HG03439 (cell line): Measurements from ENCODE around the gene GBE1.
A peak's percentile ranks its signal among the peaks of the same experiment; 100 is the strongest.
"Not testable (repeated sequence)": the region's sequence is repeated elsewhere in the genome, so short reads cannot be mapped to it uniquely, and the experiment has no call there.

Source experiments
- ATAC-seq: cut with Tn5 transposase; IDR thresholded peaks from one replicate; pipeline ENCODE4 v1.9.1; 2021; ENCODE audit warnings: mild to moderate bottlenecking, moderate library complexity; ENCODE audit not compliant: unreplicated experiment

Gene GBE1

DNA sequence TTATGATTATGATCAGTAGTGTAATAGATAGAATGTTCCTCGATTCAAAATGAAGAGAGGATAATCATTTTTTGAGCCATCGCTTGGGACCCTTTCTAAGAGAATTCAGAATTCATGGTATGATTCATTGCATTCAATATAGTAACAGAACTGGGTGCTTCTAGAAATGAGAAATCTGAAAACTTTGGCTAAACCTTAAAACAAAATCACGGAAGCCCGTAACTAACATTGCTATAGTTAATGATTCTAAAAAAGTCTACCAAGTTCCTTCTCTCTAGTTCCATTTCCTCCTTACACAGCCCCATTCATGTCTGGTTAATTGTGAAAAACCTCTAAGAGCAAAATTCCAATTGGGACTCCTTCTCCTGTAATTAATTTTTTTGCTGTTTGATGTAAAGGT lies 217.1 kb downstream of the GBE1 start:
- no peak for ATAC-seq

DNA sequence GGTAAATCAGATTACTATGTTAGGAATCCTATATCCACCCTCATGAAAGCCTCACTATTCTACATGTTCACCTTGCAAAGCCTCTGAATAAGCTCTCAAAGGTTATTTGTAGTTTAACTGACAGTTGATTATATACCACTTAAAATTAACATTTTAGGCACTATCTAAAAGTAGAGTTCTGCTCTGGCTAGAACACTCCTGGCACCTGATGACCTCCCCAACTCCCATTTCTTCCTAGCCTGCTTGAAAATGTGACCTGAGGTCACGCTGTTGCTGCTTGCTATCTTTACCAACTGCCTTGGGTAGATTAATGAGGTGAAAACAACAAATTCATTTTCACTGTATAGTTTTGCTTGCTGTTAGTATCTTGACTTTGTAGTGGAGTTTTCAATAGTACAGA lies 220.7 kb downstream of the GBE1 start:
- no peak for ATAC-seq

DNA sequence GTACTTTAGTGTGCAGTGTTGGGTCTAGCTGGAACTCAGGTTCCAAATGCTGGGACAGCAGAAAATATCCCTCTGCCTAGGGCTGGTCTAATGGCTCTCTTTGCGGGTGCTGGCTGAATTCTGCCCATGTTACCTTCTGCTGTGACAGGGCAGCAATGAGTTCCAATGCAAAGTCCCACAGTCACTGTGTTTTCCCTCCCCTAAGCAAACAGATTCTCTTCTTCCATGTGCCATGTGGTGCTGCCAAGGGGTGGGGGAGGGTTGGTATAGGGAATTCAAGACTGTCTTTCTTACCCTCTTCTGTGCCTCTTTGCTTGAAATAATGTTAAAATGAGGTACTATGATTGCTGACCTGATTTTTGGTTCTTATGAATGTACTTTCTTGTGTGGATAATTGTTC lies 229.6 kb downstream of the GBE1 start:
- no peak for ATAC-seq

DNA sequence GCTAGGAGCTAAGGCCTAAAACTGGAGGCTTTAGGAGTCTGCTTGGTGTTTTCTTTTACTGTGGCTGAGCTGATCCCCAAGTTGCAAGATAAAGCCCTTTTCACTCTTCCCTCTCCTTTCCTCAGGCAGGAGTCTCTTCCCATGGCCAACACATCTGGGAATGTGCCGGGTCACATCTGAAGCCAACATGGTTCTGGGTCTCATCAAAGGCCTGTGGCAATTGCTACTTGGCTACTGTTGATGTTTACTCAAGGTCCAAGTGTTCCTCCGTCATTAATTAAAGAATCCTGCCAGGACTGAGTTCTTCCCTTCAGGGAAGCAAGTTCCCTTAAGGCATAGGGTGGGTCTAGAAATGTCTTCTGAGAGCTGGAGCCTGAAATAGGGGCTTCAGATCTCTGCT lies 230.2 kb downstream of the GBE1 start:
- no peak for ATAC-seq

DNA sequence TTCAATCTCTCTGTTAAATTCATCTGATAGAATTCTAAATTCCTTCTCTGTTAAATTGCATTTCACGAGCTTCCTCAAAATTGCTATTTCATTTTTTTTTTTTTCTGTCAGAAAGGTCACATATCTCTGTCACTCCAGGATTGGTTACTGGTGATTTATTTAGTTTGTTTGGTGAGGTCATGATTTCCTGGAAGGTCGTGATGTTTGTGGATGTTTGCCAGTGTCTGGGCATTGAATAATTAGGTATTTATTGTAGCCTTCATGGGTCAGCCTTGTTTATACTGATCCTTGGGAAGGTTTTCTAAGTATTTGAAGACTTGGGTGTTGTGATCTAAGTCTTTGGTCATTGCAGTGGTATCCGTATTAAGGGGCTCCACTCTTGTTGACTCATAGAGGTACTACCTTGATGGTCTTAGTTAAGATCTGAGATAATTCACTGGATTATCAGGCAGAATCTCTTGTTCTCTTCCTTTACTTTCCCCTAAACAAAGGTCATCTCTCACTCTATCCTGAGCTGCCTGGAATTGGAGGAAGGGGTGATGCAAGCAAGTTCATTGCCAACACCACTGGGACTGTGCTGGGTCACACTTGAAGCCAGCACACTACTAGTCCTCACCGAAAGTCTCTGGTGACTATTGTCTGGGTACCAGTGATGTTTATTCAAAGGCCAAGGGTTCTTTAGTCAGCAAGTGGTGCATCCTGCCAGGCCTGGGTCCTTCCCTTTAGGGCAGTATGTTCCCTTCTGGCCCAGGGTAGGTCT lies 231.1 kb downstream of the GBE1 start:
- no peak for ATAC-seq

DNA sequence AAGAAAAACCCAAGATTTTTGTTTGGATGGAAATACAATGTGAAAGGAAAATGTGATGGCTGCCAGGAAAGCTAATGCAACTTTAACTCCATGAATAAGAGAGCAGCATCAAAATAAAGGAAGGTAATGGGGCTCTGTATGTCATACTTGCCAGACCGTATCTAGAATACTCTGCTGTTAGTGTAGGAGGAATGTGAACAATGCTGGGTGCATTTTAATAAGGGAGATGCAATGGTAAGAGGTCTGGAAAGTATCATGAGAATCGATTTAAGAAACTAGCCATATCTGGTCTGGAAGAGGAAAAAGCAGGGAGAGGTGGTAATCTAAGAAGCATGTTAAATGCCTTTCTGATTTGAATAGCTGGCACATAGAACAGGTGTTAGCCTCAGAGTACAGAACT lies 239.6 kb downstream of the GBE1 start:
- ATAC-seq: no peak

DNA sequence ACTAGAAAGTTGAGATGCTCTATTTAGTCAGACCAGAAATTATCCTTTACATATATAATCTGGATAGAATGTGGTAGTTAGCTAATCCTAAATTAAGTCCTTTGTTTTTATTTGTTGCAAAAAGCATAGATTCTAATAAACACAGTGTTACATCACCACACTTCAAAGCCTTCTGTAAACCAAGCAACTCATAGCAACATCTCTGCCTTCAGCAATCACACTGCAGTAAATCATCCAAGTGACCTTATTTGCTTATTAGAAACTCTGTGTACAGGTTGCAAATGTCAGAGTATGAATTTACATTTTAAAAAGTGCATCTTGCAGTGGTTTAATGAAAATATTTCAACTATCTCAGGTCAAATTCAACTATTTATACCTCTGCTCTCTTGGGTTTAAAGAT lies 242.5 kb downstream of the GBE1 start:
- ATAC-seq: no peak

DNA sequence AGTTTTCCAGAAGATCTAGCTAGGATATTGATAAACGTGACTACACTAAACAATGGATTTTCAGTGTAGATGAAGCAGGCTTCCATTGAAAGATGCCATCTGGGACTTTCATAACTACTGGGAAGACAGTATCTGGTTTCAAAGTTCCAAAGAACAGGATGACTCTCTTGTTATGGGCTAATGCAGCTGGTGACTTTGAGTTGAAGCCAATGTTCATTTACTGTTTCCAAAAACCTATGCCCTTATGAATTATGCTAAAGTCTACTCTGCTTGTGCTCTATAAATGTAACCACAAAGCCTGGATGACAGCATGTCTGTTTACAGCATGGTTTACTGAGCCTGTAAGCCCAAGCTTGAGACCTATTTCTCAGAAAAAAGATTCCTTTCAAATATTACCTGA lies 245.4 kb downstream of the GBE1 start:
- ATAC-seq: no peak

DNA sequence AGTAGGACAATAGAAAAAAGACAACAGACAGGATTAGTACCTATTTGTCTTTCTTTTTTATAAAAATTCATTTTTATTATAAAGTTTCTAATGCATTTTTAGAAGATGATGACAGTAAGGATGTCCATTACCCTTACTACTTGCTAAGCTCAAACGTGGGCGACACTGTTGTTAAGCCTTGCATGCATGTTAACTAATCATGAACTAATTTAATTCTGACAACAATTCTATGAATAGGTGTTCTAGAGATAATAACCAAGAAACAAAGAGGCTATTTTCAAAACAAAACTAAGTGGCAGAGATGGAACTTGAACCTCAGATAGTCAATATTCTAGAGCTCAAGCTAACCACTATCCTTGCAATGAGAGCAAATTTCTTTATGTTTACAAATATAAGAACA lies 247.9 kb downstream of the GBE1 start:
- ATAC-seq: no peak

DNA sequence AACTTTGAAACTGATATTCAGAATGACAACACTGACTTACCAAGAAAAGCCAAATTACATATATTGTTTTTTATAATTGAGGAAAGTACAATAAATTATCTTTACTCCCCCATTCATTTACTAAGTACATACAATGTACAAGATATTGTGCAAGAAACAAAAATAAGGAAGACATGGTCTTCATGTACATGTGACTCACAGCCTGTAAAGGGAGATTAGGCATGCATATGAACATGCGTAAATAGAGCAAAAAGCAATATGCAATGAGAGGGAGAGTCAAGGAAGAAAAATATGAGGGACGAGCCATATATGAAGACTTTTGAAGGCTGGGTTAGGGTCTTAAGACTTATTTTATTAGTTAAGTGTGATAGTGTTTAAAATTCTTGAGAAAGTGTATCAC lies 258.4 kb downstream of the GBE1 start:
- no peak for ATAC-seq

DNA sequence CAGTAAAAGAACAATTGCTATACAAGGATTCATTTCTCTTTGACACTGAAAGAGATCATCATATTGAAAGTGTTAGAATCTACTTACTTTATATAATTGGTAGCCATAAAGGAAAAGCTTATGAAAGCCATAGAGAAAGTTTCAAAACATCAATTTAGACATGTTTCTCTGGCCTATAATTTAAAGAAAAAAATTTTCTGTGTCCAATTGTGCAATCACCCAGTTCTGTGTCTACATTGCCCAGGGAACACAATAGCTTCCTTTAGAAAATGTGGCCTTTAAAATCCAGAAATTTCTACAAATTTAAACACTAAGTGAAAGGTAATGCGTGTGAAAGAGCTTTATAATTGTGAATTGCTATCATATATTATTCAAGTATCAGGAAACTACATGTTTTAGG lies 259.2 kb downstream of the GBE1 start:
- ATAC-seq: no peak

DNA sequence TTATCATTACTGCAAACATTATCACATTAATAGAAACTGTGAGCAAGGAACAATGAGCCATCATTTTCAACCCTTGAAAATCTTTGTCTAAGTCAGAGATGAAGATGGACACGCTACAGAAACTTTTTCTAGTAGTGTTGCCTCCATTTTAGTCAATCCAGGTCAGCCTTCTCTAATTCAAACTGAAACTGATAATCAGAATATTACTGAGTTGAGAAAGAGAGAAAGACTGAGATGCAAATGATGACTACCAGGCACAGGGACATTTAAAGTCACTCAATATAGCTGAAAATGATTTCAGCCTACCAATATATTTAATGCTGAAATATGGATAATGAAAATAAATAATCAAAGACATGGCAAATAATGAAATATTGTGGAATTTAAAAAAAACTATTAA lies 261.4 kb downstream of the GBE1 start:
- no peak for ATAC-seq

DNA sequence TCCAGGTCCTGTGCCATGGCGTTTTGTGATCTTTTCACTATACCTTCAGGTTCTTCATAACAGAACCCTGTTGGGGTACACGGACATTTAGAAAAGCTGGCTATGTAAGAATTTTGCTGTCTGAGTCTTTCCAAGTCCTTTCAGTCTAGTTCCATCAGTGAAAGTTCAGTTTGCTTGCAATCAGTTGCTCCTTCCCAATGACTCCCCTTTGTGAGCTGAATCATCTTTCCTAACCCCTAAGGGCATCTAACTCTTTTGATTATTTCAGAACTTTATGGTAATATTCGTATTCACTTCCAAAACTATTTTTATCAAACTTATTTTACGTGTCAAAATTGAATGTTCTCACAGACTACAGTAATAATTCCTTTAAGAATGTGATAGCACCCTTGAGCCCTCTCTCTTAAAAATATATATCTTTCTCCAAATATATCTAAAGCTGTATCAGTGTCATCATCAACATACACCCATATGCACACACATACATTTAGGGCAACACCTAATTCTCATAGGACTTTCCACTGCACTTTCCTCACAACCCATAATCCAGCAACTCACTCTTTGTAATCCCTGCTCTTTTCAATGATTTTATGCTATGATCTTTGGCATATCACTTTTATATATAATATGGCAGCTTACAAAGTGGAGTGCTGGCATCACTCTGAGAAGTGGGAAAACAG lies 263.7 kb downstream of the GBE1 start:
- ATAC-seq: no peak

DNA sequence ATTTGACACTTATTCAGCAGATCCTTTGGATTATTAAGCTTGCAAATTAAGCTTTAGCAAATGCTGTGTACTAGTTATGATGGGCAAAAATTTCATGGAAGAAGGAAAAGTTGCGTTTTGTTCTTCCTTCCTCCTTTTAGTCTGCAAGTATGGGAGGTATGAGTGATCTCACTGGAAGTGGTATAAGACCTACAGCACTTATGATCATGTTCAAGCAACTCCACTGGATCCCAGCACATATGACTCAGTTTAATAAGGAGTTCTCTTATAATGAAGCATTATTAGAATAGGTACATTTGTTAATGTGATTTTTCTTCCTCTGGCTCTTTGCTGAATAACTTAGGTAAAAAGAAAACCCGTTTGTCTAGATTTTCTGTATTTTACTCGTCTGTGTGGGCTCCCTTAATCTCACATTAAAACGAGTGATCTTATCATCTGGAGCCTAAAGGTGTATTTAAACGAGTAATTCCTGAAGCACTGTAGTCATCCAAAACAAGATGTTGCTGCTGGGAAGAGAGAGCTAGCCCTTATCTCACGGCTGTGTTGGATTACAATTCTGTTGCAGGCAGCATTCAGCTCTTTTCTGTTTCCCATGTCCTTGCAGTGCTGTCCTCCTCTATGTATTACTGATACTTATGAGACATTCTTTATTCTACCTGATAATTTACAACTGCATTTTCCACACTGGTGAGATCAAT lies 264.9 kb downstream of the GBE1 start:
- ATAC-seq: no peak

DNA sequence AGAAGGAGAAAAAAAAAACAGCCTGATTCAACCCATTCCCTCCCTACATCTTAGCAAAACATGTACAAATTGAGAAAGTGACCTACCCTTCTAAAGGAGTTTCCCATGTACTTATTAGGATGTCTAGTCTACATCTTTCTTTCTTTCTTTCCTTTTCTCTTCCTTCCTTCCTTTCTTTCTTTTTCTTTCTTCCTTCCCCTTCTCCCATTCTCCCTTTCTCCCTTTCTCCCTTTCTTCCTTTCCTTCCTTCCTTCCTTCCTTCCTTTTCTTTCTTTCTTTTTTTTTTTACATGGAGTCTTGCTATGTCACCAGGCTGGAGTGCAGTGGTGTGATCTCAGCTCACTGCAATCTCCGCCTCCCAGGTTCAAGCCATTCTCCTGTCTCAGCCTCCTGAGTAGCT lies 269.0 kb downstream of the GBE1 start:
- not testable (repeated sequence) for ATAC-seq

DNA sequence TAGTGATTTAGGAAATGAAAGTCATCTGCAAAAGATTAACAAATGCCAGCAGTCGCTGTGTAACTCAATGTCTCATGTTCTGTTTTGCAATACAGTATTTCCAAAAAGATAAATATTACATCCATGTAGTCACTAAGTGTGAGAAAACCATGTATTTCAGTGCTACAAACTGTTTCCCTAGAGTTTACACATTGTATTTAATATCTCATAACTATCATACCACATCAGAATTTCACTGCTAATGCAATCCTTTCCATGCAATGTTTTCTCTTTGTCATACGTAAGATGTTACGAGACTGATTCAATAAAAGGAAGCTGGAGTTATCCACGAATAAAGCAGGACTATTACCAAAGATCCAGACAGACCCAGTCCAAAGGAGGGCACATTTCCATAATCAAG lies 269.4 kb downstream of the GBE1 start:
- ATAC-seq: no peak

DNA sequence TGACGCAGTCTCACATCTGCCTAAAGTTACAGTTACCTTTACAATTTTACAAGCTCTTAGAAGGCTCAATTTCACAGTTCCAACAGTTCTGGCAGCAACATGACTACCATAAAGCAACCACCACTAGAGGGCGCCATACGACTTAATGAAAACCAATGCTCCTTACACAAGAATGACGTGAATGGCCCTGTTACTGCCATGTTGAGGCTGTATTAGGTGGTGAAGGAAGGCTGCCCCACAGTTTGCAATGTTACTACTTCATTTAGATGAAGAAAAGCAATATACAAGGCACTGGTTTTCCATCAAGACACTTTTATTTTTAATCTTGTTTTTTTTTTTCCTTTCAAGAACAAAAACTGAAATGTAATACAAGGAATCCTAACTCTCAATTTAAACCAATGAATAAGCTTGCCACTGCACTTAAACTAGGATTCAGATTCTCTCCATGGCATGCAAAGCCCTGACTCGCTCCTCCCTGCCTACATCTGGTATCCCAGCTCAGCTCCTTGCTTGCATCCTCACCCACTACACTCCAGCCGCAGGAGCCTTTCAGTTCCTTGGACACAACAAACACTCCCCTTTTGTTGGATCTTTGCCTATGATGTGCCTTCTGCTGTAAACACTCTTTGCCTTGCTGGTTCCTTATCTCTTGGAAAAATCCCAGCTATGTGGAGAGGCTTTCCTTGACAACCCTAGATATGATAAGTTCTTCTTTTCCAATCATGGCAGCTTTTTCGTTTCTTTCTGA lies 270.7 kb downstream of the GBE1 start:
- peak; percentile 94 for ATAC-seq

DNA sequence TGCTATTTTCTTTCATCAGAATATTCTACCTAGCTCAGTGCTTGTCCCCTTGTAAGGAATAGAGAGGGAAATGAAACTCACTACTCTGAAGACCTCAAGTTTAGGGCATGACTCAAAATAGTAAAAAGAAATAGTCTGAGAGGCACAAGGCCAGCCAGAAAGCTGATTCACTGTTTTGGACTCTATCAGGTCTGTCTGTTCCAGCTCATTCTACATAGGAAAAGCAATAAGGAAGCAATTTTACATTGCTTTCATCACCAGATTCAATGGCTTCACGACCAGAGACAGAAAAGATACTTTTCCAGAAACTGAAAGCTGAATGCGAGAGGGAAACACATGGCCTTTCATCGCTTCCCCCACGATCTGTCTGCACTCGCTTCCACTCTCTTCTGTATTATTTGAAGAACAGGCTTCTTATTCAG lies 276.0 kb downstream of the GBE1 start:
- peak; percentile 99 for ATAC-seq

DNA sequence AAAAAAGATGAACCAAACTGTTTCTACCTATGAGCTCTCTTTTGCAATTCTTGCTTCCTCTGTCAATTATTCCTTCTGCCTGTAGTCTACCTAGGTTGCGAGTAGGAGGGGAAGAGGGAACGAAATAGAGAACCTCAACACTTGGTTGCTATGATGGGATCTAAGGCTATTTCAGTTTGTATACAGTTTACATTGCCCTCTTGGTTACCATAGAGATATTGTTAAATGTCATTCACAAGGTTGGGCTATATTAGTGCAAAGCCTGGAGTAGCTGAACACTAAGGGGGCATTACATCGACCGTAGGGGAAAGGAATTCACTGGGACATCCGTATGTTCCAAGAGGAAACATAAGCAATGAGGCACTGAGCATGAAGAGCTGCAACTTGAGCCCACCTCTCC lies 276.9 kb downstream of the GBE1 start:
- no peak for ATAC-seq

DNA sequence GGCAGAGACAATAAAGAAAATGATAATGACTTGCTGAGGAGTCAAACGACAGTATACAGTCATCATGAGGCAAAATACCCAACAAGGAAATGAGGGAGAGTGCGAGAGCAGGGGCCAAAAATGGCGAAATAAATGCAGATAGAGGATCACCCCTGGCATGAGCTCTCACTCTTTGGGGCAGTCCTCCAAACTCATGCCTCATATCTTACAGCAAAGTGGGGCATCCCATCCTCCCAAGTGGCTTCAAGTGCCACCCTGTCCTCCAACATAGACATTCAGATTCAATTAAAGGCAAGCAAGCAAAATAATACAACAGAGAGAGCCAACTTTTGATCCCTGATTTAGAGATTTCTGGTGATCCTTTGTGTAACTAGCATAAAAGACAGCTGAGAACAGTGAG lies 278.4 kb downstream of the GBE1 start:
- no peak for ATAC-seq

DNA sequence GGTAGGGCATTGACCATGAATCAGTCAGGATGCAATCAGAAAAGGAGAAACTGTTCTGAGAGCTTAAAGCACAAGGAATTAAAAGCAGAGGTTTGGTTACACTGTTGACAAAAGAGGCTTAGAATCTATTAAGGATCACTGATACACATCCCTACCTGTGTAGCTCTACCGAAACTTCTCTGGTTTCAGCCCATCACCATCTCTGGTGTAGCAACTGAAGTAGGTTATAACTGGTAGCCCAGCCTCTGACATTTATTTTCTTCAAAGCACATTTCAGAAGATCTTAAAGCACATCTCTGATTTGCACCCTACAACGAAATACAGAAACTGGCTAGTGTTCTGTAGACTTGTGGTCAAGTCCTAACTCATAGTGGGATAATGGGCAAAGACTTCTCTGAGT lies 283.7 kb downstream of the GBE1 start:
- no peak for ATAC-seq
